Neuron (in vitro differentiated cells): ENCODE measurements around the gene TMEM217.

Experiments
- H2AFZ ChIP-seq: one replicate; pipeline ENCODE4 v1.6.1; 2013; ENCODE audit warnings: low read depth, mild to moderate bottlenecking, inconsistent platforms, low read length, moderate library complexity
- H3K27me3 ChIP-seq: one replicate; pipeline ENCODE4 v1.6.1; 2013; ENCODE audit warnings: low read length; ENCODE audit not compliant: insufficient read depth
- H3K36me3 ChIP-seq: one replicate; pipeline ENCODE4 v1.6.1; 2013; ENCODE audit warnings: low read length; ENCODE audit not compliant: insufficient read depth
- H3K4me1 ChIP-seq: one replicate; pipeline ENCODE4 v1.6.1; 2013; ENCODE audit warnings: low read length; ENCODE audit not compliant: insufficient read depth
- H3K4me3 ChIP-seq: 2 replicates; pipeline ENCODE4 v1.5.1; 2013; ENCODE audit warnings: mild to moderate bottlenecking, low read length, moderate library complexity
- H3K9me3 ChIP-seq: one replicate; pipeline ENCODE4 v1.6.1; 2013; ENCODE audit warnings: low read length

Gene TMEM217

GRCh38 chr6:37175332-37176267 is 82.3 kb downstream of the TMEM217 start:
- no peak overlapping the region for H2AFZ ChIP-seq
- no peak overlapping the region for H3K4me3 ChIP-seq
- H3K4me1 ChIP-seq, result peaks cover 13% of the 10 kb centered on the region
- H3K27me3 ChIP-seq, result no peaks in the 10 kb centered on the region
- H3K36me3 ChIP-seq, result peaks cover 32% of the 10 kb centered on the region
- no peaks in the 10 kb centered on the region for H3K9me3 ChIP-seq

GRCh38 chr6:37174515-37175331 is 83.2 kb downstream of the TMEM217 start:
- Histone ChIP-seq H2AFZ (no peak overlapping the region), H3K4me3 (no peak overlapping the region), H3K9me3 (no peaks in the 10 kb centered on the region), H3K36me3 (peaks cover 32% of the 10 kb centered on the region), H3K4me1 (peaks cover 13% of the 10 kb centered on the region), H3K27me3 (no peaks in the 10 kb centered on the region)

- peaks cover 32% of the 10 kb centered on the region for H3K36me3 ChIP-seq
- H2AFZ ChIP-seq, result no peak overlapping the region
- no peaks in the 10 kb centered on the region for H3K9me3 ChIP-seq
- H3K27me3 ChIP-seq, result no peaks in the 10 kb centered on the region
- H3K4me1 ChIP-seq, result peaks cover 14% of the 10 kb centered on the region
- H3K4me3 ChIP-seq, result no peak overlapping the region
Observed at GRCh38 chr6:37174196-37174514, 83.8 kb downstream of the TMEM217 start.

- H3K4me3 ChIP-seq, result no peak overlapping the region
Observed at GRCh38 chr6:37173493-37174195, 84.3 kb downstream of the TMEM217 start.

GRCh38 chr6:37172912-37173492 is 84.9 kb downstream of the TMEM217 start:
- Histone ChIP-seq H3K4me3 (no peak overlapping the region), H3K9me3 (no peaks in the 10 kb centered on the region), H2AFZ (no peak overlapping the region), H3K4me1 (peaks cover 25% of the 10 kb centered on the region), H3K36me3 (peaks cover 32% of the 10 kb centered on the region), H3K27me3 (no peaks in the 10 kb centered on the region)

More at GRCh38 chr6:37173493-37174195, 84.3 kb downstream of the TMEM217 start:
- Histone ChIP-seq H3K4me1 (peaks cover 19% of the 10 kb centered on the region), H3K36me3 (peaks cover 32% of the 10 kb centered on the region), H2AFZ (no peak overlapping the region), H3K27me3 (no peaks in the 10 kb centered on the region), H3K9me3 (no peaks in the 10 kb centered on the region)

GRCh38 chr6:37171970-37172812 is 85.8 kb downstream of the TMEM217 start:
- H3K9me3 ChIP-seq, result no peaks in the 10 kb centered on the region
- H3K4me3 ChIP-seq, result peak overlapping the region; percentile 96
- peak overlapping the region; percentile 27 for H2AFZ ChIP-seq
- no peaks in the 10 kb centered on the region for H3K27me3 ChIP-seq
- peaks cover 26% of the 10 kb centered on the region for H3K4me1 ChIP-seq
- peaks cover 32% of the 10 kb centered on the region for H3K36me3 ChIP-seq

- H3K27me3 ChIP-seq, result no peaks in the 10 kb centered on the region
- H3K4me3 ChIP-seq, result peak overlapping the region; percentile 96
- H2AFZ ChIP-seq, result peak overlapping the region; percentile 40
- peaks cover 32% of the 10 kb centered on the region for H3K36me3 ChIP-seq
- no peaks in the 10 kb centered on the region for H3K9me3 ChIP-seq
- H3K4me1 ChIP-seq, result peaks cover 26% of the 10 kb centered on the region
Observed at GRCh38 chr6:37171201-37171969, 86.6 kb downstream of the TMEM217 start.

- no peaks in the 10 kb centered on the region for H3K9me3 ChIP-seq
Observed at GRCh38 chr6:37170273-37171200, 87.4 kb downstream of the TMEM217 start.

GRCh38 chr6:37169496-37170272 is 88.3 kb downstream of the TMEM217 start, which contains the start of gene PIM1:
Gene PIM1, plus strand, starts transcription at chr6:37170152. Its CDS starts 424 bp downstream, at chr6:37170576.
- Histone ChIP-seq H3K9me3 (no peaks in the 10 kb centered on the region), H3K36me3 (peaks cover 24% of the 10 kb centered on the region), H3K4me3 (peak within 1 kb of the TSS; percentile 96), H3K27me3 (no peaks in the 10 kb centered on the region), H3K4me1 (peaks cover 26% of the 10 kb centered on the region), H2AFZ (peak within 1 kb of the TSS; percentile 40)

More at GRCh38 chr6:37170273-37171200, 87.4 kb downstream of the TMEM217 start:
- Histone ChIP-seq H3K4me3 (peak overlapping the region; percentile 96), H2AFZ (peak overlapping the region; percentile 40), H3K4me1 (peaks cover 26% of the 10 kb centered on the region), H3K27me3 (no peaks in the 10 kb centered on the region), H3K36me3 (peaks cover 32% of the 10 kb centered on the region)

GRCh38 chr6:37168811-37169495 is 89.0 kb downstream of the TMEM217 start:
- Histone ChIP-seq H3K36me3 (peaks cover 16% of the 10 kb centered on the region), H3K9me3 (no peaks in the 10 kb centered on the region), H3K4me1 (peaks cover 28% of the 10 kb centered on the region), H2AFZ (peak overlapping the region; percentile 12), H3K4me3 (peak overlapping the region; percentile 74), H3K27me3 (no peaks in the 10 kb centered on the region)
